GM19193 (cell line): ENCODE data around the gene FARP2.

Experiments used
- POLR2A ChIP-seq: IDR thresholded peaks from 4 replicates; pipeline ENCODE4 v1.6.1; 2011; ENCODE audit not compliant: insufficient read depth, insufficient read length; ENCODE audit errors: extremely low read depth

FARP2 gene

DNA sequence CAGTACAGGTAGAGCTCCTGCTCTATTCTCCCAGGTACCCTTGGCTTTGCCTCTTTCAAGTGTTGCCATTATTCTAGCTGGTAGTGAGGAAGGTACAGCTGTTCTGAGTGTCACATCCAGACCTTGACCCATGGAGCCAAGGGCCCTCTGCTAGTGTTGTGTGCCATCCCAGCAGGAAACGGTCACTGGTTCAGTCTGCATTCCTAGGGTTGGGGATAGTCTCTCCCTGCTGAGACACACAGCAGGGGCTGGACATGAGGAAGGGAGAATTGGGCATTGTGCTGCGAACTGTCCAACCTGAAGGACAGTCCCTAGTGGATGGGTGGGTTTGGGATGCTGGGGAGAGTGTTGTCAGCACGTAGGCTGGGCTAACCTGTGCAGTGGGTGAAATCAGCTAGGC lies 59.1 kb downstream of the FARP2 start:
- TF ChIP-seq POLR2A, result no peak

DNA sequence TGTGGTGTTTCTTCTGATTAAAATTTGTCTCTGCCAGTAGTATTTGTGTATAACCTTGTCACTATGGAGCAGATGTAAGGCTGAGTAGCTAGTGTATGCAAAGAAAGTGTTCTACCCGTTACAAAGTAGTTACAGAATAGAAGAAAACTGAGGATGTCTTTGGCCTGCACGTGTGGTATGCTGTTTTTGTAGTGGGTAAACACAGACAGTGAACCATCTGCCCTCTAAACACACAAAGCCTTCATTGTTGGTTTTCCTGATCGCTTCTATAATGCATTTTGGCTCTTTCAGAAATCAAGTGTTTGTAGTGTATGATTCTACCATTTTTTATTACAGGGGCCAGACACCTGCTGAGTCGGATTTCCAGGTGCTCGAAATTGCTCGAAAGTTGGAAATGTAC lies 61.5 kb downstream of the FARP2 start:
- TF ChIP-seq POLR2A, result no peak

DNA sequence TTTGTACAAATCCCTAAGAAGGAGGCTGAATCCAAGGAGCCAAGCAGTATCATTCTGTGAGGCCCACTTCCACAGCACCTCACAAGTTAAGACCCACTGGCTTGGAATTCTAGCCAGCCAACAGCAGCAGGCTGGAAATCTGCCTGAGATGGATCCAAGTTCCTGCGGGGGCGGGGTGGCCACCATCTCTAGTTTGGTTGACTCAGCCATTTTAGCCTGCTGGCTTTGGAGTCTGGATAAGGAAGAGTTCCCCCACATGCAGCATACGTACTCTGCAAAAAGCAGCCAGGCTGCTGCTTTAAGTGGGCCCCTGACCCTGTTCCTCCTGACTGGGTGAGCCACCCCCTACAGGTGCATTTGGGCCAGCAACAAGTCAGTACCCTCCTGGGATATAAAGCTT lies 65.2 kb downstream of the FARP2 start:
- no peak for TF ChIP-seq POLR2A

DNA sequence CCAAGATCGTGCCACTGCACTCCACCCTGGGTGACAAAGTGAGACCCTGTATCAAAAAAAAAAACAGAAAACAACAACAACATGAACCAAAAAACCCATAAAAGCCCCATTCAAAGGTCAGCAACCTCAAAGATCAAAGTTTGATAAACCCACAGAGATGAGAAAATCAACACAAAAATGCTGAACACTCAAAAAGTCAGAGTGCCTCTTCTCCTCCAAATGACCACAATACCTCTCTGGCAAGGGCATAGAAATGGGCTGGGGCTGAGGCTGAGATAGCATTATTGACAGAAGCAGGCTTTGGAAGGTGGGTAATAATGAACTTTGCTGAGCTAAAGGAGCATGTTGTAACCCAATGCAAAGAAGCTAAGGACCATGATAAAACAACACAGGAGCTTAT lies 66.3 kb downstream of the FARP2 start:
- TF ChIP-seq POLR2A, result no peak

DNA sequence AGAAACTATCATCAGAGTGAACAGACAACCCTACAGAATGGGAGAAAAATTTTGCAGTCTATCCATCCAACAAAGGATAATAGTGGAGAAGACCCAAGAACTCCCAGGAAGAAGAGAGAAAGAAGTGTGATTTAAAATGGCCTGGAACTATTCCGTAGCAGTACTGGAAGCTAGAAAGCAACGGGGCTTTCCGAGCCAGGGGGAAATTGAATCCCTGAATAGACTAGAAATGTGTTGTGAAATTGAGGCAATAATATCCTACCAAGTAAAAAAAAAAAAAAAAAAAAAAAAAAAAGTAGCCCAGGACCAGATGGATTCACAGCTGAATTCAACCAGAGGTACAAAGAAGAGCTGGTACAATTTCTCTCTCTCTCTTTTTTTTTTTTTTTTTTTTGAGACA lies 69.3 kb downstream of the FARP2 start:
- TF ChIP-seq POLR2A, result no peak

DNA sequence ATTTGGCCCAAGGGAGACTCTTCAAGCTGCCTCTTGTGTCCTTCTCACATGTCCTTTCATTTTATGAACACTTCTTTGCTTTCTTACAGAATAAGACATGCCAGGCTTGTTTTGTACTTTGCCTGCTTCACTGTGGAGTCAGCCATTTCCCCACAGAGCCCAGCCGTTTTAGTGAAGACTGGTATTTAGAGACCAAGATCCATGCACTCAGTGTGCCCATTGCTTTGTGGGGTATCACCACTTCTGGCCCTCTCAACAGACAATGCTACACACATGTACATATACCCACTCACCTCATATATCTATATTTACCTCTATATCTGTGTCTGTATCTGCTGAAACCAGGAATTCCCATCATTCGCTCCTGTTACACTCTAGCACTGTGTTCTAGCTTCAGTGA lies 74.1 kb downstream of the FARP2 start:
- TF ChIP-seq POLR2A, result no peak

DNA sequence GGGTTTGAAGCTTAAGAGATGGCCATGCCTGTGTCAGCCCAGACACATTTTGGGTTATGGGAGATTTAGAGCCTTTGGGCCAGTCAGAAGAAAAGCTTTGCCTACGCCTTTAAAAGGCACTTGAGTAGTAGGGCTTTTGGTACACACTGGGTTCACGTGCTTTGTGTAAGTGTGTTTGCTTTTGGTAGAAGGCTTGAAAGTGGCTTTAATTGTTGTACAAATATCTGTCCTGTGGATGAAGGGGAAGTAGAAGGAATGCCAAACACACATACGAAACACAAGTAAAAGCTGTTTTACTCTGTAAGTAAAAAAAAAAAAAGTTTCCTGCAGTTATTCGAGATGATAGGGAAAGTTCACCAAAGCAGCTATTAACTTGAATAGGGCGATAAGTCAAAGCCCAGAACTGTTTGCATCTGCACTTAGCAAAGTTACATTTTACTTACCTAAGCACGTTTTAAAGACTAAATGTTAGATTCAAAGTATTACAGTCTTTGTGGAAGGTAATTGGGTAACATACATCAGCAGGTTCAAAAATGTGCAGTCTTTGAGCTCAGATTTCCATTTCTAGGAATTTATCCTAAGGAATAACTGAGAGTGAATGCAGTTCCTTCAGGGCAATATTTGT lies 76.9 kb downstream of the FARP2 start:
- no peak for TF ChIP-seq POLR2A

DNA sequence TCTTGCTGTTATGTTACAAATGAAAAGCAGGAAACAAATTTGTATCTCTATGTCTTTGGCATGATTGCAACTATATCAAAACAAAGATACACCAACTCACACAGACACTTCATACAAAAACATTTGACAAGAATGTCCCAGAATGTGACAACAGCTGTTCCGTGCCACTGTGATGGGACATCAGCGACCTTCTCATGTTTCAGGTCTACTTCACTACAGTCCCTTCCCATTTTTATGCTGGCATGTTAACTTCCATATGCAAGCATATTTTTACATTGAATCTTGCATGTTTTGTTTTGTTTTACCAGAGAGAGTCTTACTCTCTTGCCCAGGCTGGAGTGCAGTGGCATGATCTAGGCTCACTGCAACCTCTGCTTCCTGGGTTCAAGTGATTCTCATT lies 81.1 kb downstream of the FARP2 start:
- TF ChIP-seq POLR2A, result no peak

DNA sequence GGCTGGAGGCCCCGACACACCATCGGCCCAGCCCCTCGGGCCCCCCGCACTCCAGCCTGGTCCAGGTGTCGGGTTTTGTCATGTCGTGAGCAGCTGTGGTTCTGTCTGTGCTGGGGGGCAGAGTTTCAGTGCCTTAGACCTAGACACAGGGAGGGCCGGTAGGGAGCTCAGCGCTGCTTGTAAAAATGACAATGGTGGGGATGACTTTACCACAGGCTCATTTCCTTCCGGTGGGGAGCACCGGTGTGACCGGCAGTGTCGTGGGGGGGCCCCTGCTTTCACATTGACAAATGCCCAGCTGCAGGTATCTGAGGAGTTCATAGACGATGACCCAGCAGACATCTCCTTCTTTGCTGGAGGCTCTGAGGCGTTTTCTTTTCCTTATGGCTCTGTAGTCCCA lies 85.4 kb downstream of the FARP2 start:
- no peak for TF ChIP-seq POLR2A

DNA sequence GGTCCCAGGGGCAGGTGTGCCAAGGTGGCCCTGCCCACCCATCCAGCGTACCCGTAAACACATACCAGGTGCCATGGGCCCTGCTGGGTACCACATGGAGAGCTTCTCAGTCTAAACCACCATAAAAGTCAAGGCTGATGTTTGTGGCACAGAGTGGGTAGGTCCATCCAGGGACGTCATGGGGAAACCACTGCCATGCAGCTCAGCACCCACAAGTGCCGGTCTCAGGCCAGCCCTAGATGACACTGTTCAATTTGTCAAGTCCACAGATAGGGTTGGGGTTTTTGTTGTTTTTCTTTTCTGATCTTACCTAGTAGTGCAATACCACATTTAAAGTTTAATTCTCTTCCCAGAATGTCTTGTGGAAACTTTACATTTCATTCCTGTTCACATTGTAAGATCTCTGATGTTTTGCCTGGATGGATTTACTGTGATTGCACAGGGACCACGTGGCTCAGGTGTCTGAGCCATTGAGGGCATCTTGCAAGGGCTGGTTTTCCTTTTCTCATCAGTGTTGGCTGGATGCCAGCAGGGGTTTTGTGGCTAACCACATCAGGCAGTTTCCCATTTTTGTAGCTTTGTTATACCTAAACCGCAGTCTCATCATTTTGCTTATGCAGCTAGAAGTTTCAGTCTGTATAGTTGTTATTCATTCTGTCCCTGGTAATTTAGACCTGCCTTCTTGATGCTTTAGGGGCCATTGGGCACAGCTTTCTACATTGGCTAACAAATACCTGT lies 87.6 kb downstream of the FARP2 start:
- no peak for TF ChIP-seq POLR2A

DNA sequence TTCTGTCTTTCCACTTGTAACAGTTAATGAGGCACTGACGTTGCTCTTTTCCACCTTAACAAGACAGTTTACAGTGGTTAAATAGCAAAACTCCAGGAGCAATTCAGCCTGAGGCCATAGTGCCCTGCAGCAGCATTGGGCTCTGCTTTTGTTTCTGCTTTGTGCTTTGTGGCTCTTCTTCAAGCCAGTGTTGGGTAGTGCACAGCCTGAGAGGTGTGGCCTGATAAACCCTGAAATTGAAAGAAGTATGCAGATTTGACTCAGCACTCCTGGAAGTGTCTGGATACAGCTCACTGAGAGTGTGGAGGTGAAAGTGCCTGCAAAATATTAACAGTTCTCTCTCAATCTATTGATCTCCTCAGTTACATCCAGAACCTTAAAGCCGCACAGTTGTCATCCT lies 89.3 kb downstream of the FARP2 start:
- TF ChIP-seq POLR2A, result no peak

DNA sequence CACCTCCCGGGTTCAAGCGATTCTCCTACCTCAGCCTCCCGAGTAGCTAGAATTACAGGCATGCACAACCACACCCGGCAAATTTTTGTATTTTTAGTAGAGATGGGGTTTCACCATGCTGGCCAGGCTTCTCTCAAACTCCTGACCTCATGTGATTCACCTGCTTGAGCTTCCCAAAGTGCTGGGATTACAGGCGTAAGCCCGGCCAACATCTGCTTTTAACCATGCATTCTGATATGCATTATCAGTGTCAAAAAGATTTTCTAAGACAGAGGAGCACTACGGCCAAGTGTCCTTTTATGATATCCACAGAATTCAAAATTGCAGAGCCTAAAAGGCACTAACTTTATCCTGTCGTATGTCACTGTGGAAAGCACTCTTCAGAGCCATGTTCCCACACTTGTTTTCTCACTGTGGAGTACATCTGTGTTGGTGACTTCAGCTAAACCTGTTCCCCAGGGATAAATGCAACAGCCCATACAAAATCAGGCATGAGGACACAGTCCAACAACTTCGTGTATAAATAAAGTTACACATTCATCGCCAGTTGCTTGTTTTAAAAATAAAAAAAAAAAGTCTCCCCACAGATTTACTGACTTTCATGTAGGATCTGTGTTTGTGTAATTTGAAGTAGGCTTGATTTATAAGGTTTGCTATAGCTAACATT lies 95.9 kb downstream of the FARP2 start:
- no peak for TF ChIP-seq POLR2A

DNA sequence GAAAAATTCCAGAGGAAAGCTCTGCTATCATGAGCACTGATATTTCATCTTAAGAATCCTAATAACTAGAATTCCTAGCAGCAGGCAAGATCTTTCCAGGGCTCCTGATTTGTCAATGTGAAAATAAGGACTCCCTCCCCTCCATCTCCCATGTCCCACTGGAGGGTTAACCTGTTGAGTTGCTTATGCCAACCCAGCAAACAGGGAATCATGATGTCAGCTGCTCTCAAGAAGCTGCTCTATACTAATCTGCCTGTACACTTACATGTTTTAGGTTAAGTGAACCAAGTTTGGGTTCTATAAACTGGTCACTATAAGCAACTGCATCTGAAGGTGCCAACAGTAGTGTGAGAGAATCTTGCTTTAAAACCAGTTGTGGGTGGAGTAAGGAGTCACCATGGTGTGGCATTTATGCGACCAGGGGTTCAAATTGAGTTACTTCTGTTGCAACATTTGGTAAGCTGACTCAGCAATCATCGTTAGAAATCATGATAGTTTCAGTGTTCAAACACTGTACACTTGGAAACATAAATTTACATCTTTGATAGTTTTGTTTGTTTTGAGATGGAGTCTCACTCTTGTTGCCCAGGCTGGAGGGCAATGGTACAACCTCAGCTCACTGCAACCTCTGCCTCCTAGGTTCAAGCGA lies 98.9 kb downstream of the FARP2 start:
- no peak for TF ChIP-seq POLR2A

DNA sequence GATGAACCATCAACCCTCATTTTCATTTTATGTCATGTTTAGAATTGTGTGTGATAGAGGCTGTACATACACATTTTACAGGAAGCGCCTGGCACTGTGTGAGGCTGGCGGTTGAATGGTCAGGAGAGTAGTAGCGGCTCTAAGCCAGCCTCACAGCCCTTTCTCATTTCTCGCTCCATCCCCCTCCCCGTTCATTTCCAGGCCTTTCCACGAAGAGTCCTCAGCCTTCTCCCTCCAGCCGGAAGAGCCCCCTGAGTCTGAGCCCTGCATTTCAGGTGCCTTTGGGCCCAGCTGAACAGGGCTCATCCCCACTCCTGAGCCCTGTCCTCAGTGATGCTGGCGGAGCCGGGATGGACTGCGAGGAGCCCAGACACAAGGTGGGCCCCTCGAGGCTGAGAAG lies 100.5 kb downstream of the FARP2 start:
- TF ChIP-seq POLR2A, result no peak

DNA sequence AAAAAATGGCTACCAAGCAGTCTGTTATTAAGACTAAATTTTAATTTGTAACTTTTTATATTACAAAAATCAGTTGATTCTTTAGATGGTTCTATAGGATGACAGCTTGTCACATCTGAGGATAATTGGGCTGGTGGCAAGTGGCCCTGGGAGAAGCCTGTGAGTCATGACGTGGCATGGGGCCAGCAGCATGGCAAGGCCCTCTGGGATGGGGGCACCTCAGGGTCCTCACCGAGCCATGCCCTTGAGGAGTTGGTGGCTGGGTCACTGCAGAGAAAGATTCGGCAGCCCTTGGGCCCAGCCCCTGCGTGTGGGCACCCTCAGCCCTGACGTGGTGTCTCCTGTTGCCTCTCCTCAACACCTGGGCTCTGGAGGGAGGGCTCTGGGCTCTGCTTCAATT lies 102.6 kb downstream of the FARP2 start:
- TF ChIP-seq POLR2A, result no peak

DNA sequence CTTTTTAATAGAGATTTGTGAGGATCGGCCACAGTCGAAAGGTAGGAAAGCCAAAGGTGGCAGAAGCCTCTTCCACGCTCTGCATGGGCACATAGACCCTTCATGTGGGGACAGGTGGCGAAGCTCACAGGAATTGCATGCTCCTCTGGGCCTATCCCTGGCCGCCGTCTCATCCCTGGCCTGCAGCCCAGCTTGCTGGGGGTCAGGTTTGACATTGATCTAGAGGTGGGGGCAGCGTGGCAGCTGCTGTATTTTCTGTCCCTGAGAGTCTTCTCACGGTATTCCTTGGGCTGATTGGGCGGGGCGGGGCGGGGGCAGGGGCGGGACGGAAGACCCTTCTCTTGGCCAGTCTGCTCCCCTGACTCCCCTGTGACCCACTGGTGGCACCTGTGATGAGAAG lies 103.4 kb downstream of the FARP2 start:
- TF ChIP-seq POLR2A, result no peak
